GM19463 (cell line): ENCODE results near the gene BDP1.
"Not testable (repeated sequence)": the region's sequence is repeated elsewhere in the genome, so short reads cannot be mapped to it uniquely, and the experiment has no call there.

Source experiments
- ATAC-seq: cut with Tn5 transposase; IDR thresholded peaks from one replicate; pipeline ENCODE4 v1.9.1; 2021; ENCODE audit warnings: mild to moderate bottlenecking, moderate library complexity; ENCODE audit not compliant: unreplicated experiment

BDP1 gene

DNA sequence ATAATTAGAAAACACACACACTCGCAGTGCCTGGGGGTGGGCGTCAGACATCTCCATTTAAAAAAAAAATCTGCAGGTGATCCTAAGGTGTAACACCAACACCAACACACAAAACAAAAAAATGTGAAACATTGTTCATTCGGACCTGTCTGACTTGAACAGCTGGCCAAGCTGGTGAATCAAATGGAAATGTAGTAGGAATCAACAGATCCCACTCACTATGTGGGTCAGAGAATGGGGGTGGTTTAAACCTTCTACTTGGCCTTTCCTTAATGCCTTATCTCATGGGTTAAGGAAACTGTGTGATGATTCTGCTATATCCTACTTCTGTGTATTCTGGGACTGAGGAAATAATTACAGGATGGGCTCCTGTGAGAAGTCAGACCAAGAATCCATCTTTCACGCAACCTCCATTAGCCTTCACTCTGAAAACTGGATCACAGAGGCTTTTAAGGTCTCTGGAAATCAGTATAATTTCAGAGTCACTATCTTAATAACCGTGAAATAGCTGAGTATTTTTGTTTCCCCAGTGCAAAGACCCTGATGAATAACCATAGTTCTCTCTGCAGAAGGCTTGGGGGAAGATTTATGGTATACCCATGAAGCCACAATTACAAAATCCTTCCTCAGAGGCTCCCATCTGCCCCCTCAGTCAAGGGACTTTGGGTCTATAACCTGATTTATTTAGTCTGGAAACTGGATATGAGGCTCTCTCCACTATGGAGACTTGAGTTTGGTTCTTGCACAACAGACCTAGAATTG is 114.5 kb downstream of the BDP1 start:
- ATAC-seq, result no peak

DNA sequence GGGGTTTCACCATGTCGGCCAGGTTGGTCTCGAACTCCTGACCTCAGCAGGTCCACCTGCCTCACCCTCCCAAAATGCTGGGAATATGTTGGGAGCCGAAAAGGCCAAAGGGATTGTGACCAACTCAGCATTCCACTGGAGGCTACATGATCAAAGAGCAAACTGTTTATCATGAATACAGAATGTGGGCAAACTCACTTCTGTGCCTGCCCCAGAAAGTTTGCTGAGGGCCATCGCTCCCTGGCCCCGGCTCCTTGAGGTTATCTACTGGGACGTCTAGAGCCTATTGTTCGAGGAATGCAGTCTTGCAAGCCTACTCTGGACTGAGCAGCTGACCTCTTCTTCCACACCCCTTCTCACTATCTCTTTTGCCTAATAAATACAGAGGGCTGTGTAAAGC is 116.4 kb downstream of the BDP1 start:
- ATAC-seq, result not testable (repeated sequence)

DNA sequence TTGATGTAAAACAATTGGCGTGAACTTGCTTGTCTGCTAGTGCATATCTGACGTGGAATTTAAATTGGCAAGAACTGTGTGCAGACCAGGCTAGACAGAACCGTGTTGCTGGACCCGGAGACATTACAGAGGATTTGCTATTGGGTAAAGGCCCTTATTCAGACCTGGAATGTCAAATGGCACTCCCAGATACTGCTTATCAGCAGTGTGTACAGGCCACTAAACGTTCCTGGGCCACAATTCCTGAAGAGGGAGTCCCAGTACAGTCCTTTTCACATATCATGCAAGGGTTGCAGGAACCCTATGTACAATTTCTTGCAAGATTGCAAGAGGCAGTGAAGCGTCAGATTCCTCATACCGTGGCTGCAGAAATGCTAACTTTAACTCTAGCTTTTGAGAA is 118.1 kb downstream of the BDP1 start:
- no peak for ATAC-seq

DNA sequence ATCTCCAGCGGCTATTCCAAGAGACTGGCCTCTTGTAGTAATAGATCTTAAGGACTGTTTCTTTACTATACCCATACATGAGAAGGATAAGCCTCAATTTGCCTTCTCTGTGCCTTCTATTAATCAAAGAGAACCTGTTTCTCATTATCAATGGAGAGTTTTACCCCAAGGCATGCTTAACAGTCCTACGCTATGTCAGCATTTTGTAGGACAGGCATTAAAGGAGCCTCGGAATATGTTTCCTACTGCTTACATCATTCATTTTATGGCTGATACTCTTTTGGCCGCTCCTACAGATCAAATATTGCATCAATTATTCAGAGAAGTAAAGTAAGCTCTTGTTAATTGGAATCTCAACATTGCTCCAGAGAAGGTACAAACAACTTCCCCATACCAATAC is 120.1 kb downstream of the BDP1 start:
- ATAC-seq, result not testable (repeated sequence)

DNA sequence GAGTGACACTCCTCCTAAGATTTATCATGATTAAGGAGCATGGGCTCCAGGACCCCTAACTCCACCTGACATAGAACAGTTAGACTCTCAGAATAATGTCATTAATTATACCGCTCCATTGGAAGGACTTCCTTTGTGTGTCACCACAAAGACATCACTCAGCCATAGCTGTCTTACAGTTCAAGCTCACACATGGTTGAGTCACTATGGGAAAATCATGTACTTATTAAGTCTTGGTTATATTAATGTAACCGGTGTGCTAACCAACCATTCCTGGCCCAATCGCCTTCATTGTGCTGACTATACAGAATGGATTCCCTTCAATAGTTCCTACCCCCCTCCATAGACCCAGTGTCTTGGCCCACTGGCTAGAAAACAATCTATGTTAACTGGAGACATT is 120.8 kb downstream of the BDP1 start:
- no peak for ATAC-seq

GRCh38 chr5:71577839-71578238 is 122.4 kb downstream of the BDP1 start:
- not testable (repeated sequence) for ATAC-seq

DNA sequence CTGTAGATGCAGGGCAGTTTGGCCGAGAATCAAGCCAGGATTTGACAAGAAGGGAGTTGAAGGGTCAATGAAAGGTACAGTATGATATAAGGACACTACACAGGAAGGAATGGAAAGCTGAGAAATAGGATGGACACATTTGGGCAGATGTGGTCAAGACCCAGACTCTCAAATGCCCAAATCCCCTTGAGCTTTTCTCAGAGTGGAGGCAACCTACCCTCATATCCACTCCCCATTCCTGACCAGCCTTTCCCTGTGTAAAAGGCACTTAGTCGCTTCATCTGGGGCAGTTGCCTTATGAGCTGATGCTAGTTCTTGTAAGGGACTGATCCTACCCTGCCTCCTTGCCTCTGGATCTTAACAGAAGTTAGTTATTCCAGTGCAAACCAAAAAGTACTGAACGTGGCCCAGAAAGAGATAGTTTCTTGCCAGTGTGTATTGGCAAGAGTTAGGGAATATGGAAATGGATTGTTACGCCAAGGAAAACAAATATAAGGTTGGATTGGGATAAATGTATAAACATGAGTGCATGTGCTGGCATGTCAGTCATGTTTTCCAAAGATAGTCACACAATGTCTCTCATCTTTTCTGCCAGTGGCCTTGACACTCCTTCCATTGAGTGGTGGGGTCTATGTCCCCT is 127.6 kb downstream of the BDP1 start:
- ATAC-seq, result no peak

- ATAC-seq, result no peak
Observed at GRCh38 chr5:71586052-71586940, 130.8 kb downstream of the BDP1 start.

GRCh38 chr5:71586941-71587765 is 131.7 kb downstream of the BDP1 start, which contains the start of gene MCCC2:
Gene MCCC2, plus strand, starts transcription at chr5:71587340. Its CDS starts 86 bp downstream, at chr5:71587426.
- ATAC-seq, result peak; percentile 97

GRCh38 chr5:71587766-71588532 is 132.5 kb downstream of the BDP1 start:
- ATAC-seq, result peak; percentile 7

DNA sequence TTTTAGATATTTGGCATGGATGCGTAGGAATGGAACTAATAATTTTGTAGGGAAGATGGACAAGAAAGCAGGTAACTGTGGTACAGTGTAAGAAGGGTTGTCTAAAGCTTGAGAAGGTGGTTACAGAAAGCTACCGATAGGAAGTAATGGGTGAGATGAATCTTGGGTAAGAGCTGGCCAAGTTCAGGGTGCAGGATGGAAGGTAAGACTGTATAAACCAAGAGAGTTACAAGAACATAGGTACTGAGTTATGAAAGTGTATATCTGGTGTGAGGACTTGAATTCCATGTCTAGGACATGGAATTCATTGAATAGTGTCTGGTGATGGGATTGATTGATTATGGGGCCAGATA is 133.1 kb downstream of the BDP1 start:
- ATAC-seq, result no peak

GRCh38 chr5:71589903-71590302 is 134.5 kb downstream of the BDP1 start:
- ATAC-seq, result no peak

- no peak for ATAC-seq
Observed at GRCh38 chr5:71591100-71591499, 135.6 kb downstream of the BDP1 start.

GRCh38 chr5:71596169-71596568 is 140.7 kb downstream of the BDP1 start:
- ATAC-seq, result no peak

DNA sequence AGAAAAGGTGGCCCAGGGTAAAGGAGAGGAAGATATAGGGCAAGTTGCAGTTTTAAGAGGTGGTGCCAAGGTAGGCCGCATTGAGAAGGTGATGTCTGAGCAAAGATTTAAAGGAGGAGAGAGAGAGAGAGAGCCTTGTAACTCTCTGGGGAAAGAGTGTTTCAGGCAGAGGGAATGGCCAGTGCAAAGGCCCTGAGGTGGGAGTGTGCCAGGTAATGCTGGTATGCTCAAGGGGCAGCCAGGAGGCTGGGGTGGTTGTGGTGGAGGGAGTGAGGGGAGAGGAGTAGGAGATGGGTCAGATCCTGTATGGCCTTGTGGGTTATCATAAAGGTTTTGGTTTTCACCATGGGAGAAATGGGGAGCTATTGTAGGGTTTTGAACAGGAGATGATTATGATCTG is 141.6 kb downstream of the BDP1 start:
- ATAC-seq, result no peak

GRCh38 chr5:71600783-71601182 is 145.3 kb downstream of the BDP1 start:
- ATAC-seq, result no peak

GRCh38 chr5:71601222-71602026 is 146.0 kb downstream of the BDP1 start:
- ATAC-seq, result peak; percentile 86

DNA sequence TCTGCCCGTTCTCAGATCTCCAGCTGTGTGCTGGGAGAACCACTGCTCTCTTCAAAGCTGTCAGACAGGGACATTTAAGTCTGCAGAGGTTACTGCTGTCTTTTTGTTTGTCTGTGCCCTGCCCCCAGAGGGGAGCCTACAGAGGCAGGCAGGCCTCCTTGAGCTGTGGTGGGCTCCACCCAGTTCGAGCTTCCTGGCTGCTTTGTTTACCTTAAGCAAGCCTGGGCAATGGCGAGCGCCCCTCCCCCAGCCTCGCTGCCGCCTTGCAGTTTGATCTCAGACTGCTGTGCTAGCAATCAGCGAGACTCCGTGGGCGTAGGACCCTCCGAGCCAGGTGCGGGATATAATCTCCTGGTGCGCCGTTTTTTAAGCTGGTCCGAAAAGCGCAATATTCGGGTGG is 154.5 kb downstream of the BDP1 start:
- not testable (repeated sequence) for ATAC-seq

GRCh38 chr5:71615809-71616208 is 160.4 kb downstream of the BDP1 start:
- no peak for ATAC-seq
